Muscle of back (tissue), 13 donors: ENCODE measurements around the gene RGS10. TPM values are rescaled to one million over a fixed set of nuclear protein-coding genes. Genes with fewer than 3 reads are reported as not detected.
"Not testable (repeated sequence)": the region's sequence is repeated elsewhere in the genome, so short reads cannot be mapped to it uniquely, and the experiment has no call there.

Source experiments
- DNase-seq, 3 donors: peaks; one replicate each; pipeline versions ENCODE4 v3.0.0 to v3.0.0-alpha.2; 2013
- long read RNA-seq, 9 donors: transcript quantifications; one replicate each; lab custom pipeline, GENCODE V29; 2026
- polyA plus RNA-seq, 10 donors: library from polyadenylated mRNA; unstranded; fragments of 120-200 nt; gene quantifications; one replicate each; pipeline ENCODE4 v1.2.1, GENCODE V29; 2013; ENCODE audit not compliant: insufficient read length in 10 of 10

RGS10 gene, protein sequence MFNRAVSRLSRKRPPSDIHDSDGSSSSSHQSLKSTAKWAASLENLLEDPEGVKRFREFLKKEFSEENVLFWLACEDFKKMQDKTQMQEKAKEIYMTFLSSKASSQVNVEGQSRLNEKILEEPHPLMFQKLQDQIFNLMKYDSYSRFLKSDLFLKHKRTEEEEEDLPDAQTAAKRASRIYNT
- polyA plus RNA-seq, result 10 to 100 TPM; 38.6 to 70.8 (median 44.0) TPM
- long read RNA-seq, donor 1, transcript RGS10-202 (5 exons, 804 nt), result major isoform, 20 of 24 reads
- long read RNA-seq, donor 1, partial matches to known transcripts, result 0 of 24 reads
- long read RNA-seq, donor 1, other reads (novel, unspliced or antisense), result 0 of 24 reads
- long read RNA-seq, donor 2, transcript RGS10-202 (5 exons, 804 nt), result major isoform, 13 of 14 reads
- long read RNA-seq, donor 2, partial matches to known transcripts, result 0 of 14 reads
- long read RNA-seq, donor 2, other reads (novel, unspliced or antisense), result 0 of 14 reads
- long read RNA-seq, donor 3, result 0 reads
- long read RNA-seq, donor 4, transcript RGS10-202 (5 exons, 804 nt), result major isoform, 25 of 27 reads
- long read RNA-seq, donor 4, partial matches to known transcripts, result 0 of 27 reads
- long read RNA-seq, donor 4, other reads (novel, unspliced or antisense), result 0 of 27 reads
- long read RNA-seq, donor 5, transcript RGS10-202 (5 exons, 804 nt), result major isoform, 44 of 48 reads
- long read RNA-seq, donor 5, partial matches to known transcripts, result 0 of 48 reads
- long read RNA-seq, donor 5, other reads (novel, unspliced or antisense), result 0 of 48 reads
- long read RNA-seq, donor 6, transcript RGS10-202 (5 exons, 804 nt), result major isoform, 22 of 25 reads
- long read RNA-seq, donor 6, partial matches to known transcripts, result 0 of 25 reads
- long read RNA-seq, donor 6, other reads (novel, unspliced or antisense), result 0 of 25 reads
- long read RNA-seq, donor 7, transcript RGS10-202 (5 exons, 804 nt), result major isoform, 26 of 26 reads
- long read RNA-seq, donor 7, partial matches to known transcripts, result 0 of 26 reads
- long read RNA-seq, donor 7, other reads (novel, unspliced or antisense), result 0 of 26 reads
- long read RNA-seq, donor 8, transcript RGS10-202 (5 exons, 804 nt), result major isoform, 34 of 40 reads
- long read RNA-seq, donor 8, partial matches to known transcripts, result 0 of 40 reads
- long read RNA-seq, donor 8, other reads (novel, unspliced or antisense), result 0 of 40 reads
- long read RNA-seq, donor 9, partial matches to known transcripts, result 0 of 3 reads
- long read RNA-seq, donor 9, other reads (novel, unspliced or antisense), result 0 of 3 reads

DNA sequence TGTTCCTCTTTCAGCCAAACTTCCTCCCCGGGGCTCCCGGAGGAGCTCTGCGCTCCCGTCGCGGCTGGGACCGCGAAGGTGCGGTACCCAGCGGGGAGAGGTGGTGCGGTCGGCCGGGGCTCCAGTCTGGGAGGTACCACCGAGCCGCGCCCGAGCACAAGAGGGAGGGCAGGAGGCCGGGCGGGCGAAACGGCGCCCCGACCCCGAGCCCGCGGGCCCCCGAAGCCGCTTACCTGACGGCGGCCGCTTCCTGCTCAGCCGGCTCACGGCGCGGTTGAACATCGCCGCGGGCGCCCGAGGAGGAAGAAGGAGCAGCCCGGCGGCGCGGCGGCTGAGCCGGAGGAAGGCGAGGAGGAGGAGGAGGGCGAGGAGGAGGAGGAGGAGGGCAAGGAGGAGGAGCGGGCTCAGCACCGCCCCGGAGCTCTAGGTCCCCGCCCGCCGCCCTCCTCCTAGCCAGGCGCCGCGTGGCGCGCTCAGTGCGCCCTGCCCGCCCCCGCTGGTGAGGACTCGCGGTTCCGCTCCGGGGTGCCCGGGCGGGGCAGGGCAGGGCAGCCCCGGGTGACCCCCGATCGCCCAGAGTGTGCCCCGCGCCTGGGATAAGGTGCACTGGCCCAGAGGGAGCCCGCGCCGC is at the start of gene RGS10:
Gene RGS10 (minus strand): TSS at position 363 of the 631 bp plus-strand sequence. CDS start 81 bp downstream, at position 282.
- DNase-seq, result peak; percentile 82 to 94 (median 90)

- DNase-seq, result no peak
These were observed 45.6 kb upstream of the RGS10 start for GRCh38 chr10:119588071-119588470.

- no peak for DNase-seq
These were observed 35.8 kb upstream of the RGS10 start for GRCh38 chr10:119578355-119578754.

- DNase-seq, result no peak
These were observed 33.5 kb upstream of the RGS10 start for GRCh38 chr10:119575991-119576390.

DNA sequence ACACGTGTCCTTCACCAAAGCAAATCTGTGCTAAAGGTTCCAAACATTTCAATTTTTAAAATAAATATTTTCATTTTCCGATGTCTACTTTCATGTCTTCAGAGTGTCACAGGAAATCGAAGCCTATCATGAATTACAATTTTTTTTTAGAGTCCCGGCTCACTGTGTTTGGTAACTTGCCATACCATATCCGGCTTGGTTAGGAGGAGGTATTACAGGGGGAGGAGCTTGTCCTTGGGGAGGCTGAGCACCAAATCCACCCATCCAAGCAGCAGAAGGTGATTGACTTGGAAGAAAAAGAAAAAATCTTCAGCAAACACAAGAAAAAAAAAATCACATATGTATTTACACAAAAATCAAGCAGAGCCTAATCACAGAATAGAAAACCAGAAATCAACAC is 33.0 kb upstream of the RGS10 start:
- DNase-seq, result no peak

GRCh38 chr10:119567978-119568377 is 25.5 kb upstream of the RGS10 start:
- DNase-seq, result no peak

- no peak for DNase-seq
These were observed 19.6 kb upstream of the RGS10 start for GRCh38 chr10:119562097-119562496.

- not testable (repeated sequence) for DNase-seq
These were observed 17.0 kb upstream of the RGS10 start for GRCh38 chr10:119559511-119559910.

- not testable (repeated sequence) for DNase-seq
These were observed 13.6 kb upstream of the RGS10 start for GRCh38 chr10:119556081-119556480.

DNA sequence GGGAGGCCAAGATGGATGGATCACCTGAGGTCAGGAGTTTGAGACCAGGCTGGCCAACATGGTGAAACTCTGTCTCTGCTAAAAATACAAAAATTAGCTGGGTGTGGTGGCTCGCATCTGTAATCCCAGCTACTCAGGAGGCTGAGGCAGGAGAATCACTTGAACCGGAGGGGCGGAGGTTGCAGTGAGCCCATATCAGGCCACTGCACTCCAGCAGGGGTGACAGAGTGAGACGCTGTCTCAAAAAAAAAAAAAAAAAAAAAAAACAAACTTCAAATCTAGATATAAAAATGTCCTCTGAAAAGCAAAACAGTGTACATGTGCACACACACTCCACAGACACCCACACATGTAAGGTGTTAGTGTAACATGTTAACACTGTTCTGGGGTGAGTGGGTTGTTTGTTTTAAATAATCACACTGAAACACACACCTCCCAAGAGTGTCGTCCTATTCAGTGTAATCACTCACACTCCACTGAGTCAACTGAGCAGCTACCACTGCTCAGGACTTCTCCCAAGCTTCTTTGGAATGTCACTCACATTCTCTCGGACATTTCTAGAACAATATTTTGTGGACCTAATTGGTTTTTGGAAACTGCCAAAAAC is 12.8 kb upstream of the RGS10 start:
- DNase-seq, result no peak

DNA sequence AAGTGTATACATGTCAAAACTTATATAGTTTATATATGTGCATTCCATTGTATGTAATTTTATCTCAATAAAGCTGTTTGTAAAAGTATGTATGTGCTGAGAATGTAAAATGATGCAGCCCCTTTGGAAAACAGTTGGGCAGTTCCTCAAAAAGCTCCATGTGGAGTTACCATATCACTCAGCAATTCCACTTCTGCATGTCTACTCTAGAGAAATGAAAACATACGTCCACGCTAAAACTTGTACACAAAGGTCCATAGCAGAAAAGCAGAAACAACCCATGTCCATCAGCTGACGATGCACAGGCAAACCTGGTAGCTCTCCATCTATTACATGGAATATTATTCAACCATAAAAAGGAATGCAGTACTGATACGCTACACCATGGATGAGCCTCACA is 8.3 kb upstream of the RGS10 start:
- no peak for DNase-seq

DNA sequence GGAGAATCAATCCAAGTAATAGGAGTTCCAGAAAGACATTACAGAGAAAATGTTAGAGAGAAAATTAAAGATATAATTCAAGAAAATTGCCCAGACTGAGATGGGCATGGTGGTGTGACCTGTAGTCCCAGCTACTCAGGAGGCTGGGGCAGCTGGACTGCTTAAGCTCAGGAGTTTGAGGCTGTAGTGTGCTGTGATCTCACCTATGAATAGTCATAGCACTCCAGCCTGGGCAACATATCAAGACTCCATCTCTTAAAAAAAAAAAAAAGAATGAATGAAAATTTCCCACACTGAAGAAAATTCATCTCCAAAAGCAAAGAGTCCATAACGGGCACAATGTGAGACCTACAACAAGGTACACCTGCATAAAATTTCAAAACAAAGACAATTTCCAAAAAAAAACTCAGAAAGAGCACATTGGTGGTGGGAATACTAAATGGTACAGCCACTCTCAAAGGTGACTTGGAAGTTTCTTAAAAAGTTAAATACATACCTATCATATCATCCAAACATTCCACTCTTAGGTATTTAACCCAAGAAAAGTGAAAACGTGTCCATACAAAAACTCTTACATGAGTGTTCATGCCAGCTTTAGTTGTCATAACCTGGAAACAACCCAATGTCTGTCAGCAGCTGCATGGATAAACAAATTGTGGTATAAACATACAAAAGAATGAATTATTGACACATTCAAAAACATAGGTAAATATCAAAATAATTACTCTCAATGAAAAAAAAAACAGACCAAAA is 6.9 kb upstream of the RGS10 start:
- DNase-seq, result no peak

DNA sequence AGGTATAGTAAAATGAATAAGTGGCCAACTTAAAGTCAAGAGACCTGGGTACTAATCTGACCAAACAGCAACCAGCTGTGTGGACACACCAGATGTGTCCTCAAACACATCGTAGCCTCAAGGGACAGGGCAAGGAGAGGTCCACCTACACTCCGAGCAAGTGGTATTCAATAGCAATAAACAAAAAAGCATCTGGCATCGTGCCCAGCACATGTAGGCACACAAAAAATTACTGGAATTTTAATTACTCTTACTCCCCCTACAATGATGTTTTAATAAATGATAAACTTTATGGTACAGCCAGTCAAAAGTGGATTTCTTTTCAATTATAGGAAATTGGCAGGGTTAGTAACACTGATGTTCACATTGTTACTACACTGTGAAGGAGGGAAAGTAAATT is 3.5 kb upstream of the RGS10 start:
- no peak for DNase-seq

- no peak for DNase-seq
These were observed 2.8 kb upstream of the RGS10 start for GRCh38 chr10:119545310-119545709.

DNA sequence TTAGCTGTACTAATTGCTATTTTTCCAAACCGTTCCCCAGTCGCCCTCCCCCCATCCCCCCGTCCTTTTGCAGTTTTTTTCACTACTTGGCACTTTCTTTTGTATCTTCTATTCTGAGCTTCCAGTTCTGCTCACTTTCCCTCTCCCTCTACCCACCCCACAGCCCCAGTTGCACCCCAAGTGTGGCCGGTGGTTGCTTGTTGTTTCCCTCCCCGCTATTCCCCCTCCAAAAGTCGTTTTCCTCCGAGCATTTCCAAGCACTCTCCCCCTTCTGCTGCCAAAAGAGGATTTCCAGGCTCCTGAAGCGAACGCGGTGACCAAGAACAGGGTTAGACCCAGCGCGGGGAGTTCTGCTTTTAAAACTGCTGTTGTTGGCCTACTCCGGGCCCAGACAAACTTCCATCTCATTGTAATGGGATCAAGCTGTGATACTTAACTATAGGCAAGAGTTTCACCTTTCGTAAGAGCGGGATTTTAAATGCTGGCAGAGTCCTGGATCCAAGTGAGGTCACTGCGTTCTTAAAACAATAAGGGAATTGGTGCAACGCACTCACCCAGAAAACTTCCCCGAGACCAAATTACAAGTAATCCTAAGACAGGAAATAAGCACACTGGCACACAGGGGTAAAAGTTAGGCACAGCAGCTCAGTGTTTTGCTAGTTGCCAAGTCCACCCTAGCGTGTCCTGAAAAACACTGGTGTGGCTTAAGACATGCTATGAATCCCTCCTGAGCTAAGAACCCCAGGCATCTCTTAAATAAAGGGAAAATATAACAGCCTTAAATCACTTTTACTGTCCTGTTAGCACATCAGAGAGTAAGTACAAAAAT is 1.5 kb upstream of the RGS10 start:
- peak in 2 of 3 donors; percentile 64 to 79 for DNase-seq

DNA sequence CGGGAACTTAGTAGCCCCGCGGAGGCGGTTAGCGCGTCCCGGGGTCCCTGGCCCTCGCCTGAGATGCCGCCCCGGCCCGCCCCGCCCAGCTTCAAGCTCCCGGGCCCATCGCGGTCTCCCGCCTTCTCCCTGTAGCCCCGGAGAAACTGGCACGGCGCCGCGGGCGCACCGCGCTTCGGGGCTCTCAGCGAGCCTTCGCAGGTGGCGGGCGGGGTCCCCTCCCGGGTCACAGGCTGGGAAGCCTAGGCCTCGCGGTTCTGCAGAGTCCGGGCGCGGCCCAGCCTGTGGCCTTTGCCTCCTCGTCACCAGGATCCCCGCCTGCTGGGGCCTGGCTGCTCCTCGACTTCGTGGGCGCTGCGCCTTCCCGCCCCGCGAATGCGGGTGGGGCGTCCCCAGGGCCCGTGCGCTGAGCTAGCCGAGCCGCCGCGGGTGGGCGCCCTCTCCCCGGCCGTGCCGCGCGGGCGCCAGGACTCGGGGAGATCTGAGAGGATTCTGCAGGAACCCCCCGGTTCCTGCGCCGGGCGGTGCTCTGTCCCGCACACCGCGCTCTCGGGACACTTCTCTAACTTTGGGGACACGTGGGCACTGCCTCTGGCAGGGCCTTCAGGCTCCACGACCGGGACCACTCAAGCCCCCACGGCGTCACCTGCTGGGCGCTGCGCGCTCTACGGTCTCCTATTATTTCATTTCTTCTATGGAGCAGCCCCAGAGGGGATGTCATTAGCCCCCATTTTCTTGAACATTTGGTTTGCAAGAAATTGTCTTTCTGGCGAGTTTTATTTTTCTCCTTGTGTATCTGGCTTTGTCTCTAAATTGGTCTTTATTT is 682 bp upstream of the RGS10 start:
- DNase-seq, result peak; percentile 59 to 91 (median 74)

GRCh38 chr10:119541459-119542356 is 811 bp downstream of the RGS10 start:
- peak in 2 of 3 donors; percentile 42 to 60 for DNase-seq
